GM19395 (cell line): ENCODE data around the gene NAT8.
A peak's percentile ranks its signal among the peaks of the same experiment; 100 is the strongest.
"Not testable (repeated sequence)": the region's sequence is repeated elsewhere in the genome, so short reads cannot be mapped to it uniquely, and the experiment has no call there.

Experiments used
- ATAC-seq: cut with Tn5 transposase; IDR thresholded peaks from one replicate; pipeline ENCODE4 v1.9.1; 2021; ENCODE audit warnings: mild to moderate bottlenecking, moderate library complexity; ENCODE audit not compliant: unreplicated experiment

NAT8 gene

GRCh38 chr2:73642338-73643018 lies at the start of gene NAT8:
Gene NAT8, minus strand, starts transcription at chr2:73642422. Its CDS starts 794 bp downstream, at chr2:73641628.
- no peak for ATAC-seq

GRCh38 chr2:73690372-73691088 lies 48.3 kb upstream of the NAT8 start:
- peak; percentile 78 for ATAC-seq

GRCh38 chr2:73688494-73688893 lies 46.3 kb upstream of the NAT8 start:
- not testable (repeated sequence) for ATAC-seq

GRCh38 chr2:73685764-73686438 lies 43.7 kb upstream of the NAT8 start:
- no peak for ATAC-seq

- ATAC-seq, result not testable (repeated sequence)
Measured at GRCh38 chr2:73684905-73685304, 42.7 kb upstream of the NAT8 start.

- ATAC-seq, result not testable (repeated sequence)
Measured at GRCh38 chr2:73684325-73684724, 42.1 kb upstream of the NAT8 start.

GRCh38 chr2:73679951-73680571 lies 37.8 kb upstream of the NAT8 start:
- ATAC-seq, result not testable (repeated sequence)

- ATAC-seq, result not testable (repeated sequence)
Measured at GRCh38 chr2:73679237-73679636, 37.0 kb upstream of the NAT8 start.

- not testable (repeated sequence) for ATAC-seq
Measured at GRCh38 chr2:73678008-73678407, 35.8 kb upstream of the NAT8 start.

- ATAC-seq, result not testable (repeated sequence)
Measured at GRCh38 chr2:73676211-73676610, 34.0 kb upstream of the NAT8 start.

GRCh38 chr2:73674696-73675157 lies 32.5 kb upstream of the NAT8 start:
- ATAC-seq, result peak; percentile 47

GRCh38 chr2:73669976-73670375 lies 27.8 kb upstream of the NAT8 start:
- not testable (repeated sequence) for ATAC-seq

- ATAC-seq, result not testable (repeated sequence)
Measured at GRCh38 chr2:73667239-73667638, 25.0 kb upstream of the NAT8 start.

GRCh38 chr2:73654175-73654574 lies 12.0 kb upstream of the NAT8 start:
- no peak for ATAC-seq

- no peak for ATAC-seq
Measured at GRCh38 chr2:73652348-73652747, 10.1 kb upstream of the NAT8 start.

- ATAC-seq, result no peak
Measured at GRCh38 chr2:73651591-73652230, 9.5 kb upstream of the NAT8 start.

GRCh38 chr2:73647690-73648089 lies 5.5 kb upstream of the NAT8 start:
- not testable (repeated sequence) for ATAC-seq

- ATAC-seq, result no peak
Measured at GRCh38 chr2:73641767-73642062, 507 bp downstream of the NAT8 start.

GRCh38 chr2:73640946-73641766 lies 1.1 kb downstream of the NAT8 start:
- no peak for ATAC-seq

GRCh38 chr2:73640511-73640911 lies 1.7 kb downstream of the NAT8 start:
- no peak for ATAC-seq
